Measurements from ENCODE around the gene SLC35F3. TPM values are rescaled to one million over a fixed set of nuclear protein-coding genes. Genes with fewer than 3 reads are reported as not detected.

SLC35F3 gene
- total RNA-seq, 2 donors from 2014 or later: 14.4 to 14.8 TPM

GRCh38 chr1:233972563-233972950 lies 68.1 kb downstream of the SLC35F3 start:
- DNase-seq: no peak
- Histone ChIP-seq H3K4me1 (ENCODE audit: control insufficient read depth, insufficient read depth, low read length) (no peaks in the 10 kb centered on the region), H3K27ac (ENCODE audit: low read depth, low read length) (peak overlapping the region; percentile 36), H3K9ac (ENCODE audit: extremely low read depth, low read length, poor library complexity, severe bottlenecking) (no peak overlapping the region), H3K36me3 (ENCODE audit: control insufficient read depth, insufficient read depth, low read length) (no peaks in the 10 kb centered on the region), H3K9me3 (ENCODE audit: control insufficient read depth, low read length) (no peaks in the 10 kb centered on the region), H3K27me3 (ENCODE audit: control insufficient read depth, insufficient read depth, low read length, poor library complexity, severe bottlenecking) (no peaks in the 10 kb centered on the region), H3K4me3 (ENCODE audit: low read length) (no peak overlapping the region)
- H3K4me3 Mint-ChIP-seq: no peak overlapping the region
- H3K27me3 Mint-ChIP-seq (ENCODE audit: insufficient read depth): no peaks in the 10 kb centered on the region
- 77 to 100% methylated on average over 1 to 4 of the region's 4 CpGs for WGBS, 2 experiments (ENCODE audit: insufficient coverage in 1 of 2, insufficient read length in 1 of 2)
- peaks cover 3% of the 10 kb centered on the region for H3K36me3 Mint-ChIP-seq (ENCODE audit: low read depth)
- TF ChIP-seq CTCF (conservative IDR thresholded peaks at IDR 0.05): no peak
- H3K4me1 Mint-ChIP-seq: peaks cover 8% of the 10 kb centered on the region
- H3K9me3 Mint-ChIP-seq: no peaks in the 10 kb centered on the region
- no peak overlapping the region for H3K27ac Mint-ChIP-seq

GRCh38 chr1:233972951-233973635 lies 68.6 kb downstream of the SLC35F3 start:
- H3K4me1 Mint-ChIP-seq: peaks cover 8% of the 10 kb centered on the region
- H3K27ac Mint-ChIP-seq: no peak overlapping the region
- peak; percentile 52 for TF ChIP-seq CTCF (conservative IDR thresholded peaks at IDR 0.05)
- H3K36me3 Mint-ChIP-seq (ENCODE audit: low read depth): peaks cover 3% of the 10 kb centered on the region
- Histone ChIP-seq H3K36me3 (ENCODE audit: control insufficient read depth, insufficient read depth, low read length) (no peaks in the 10 kb centered on the region), H3K4me3 (ENCODE audit: low read length) (no peak overlapping the region), H3K27me3 (ENCODE audit: control insufficient read depth, insufficient read depth, low read length, poor library complexity, severe bottlenecking) (no peaks in the 10 kb centered on the region), H3K27ac (ENCODE audit: low read depth, low read length) (peak overlapping the region; percentile 32), H3K4me1 (ENCODE audit: control insufficient read depth, insufficient read depth, low read length) (no peaks in the 10 kb centered on the region), H3K9me3 (ENCODE audit: control insufficient read depth, low read length) (no peaks in the 10 kb centered on the region), H3K9ac (ENCODE audit: extremely low read depth, low read length, poor library complexity, severe bottlenecking) (no peak overlapping the region)
- no peaks in the 10 kb centered on the region for H3K9me3 Mint-ChIP-seq
- H3K4me3 Mint-ChIP-seq: no peak overlapping the region
- H3K27me3 Mint-ChIP-seq (ENCODE audit: insufficient read depth): no peaks in the 10 kb centered on the region
- no peak for DNase-seq
- 94% methylated on average over 6 to 7 of the region's 7 CpGs for WGBS, 2 experiments (ENCODE audit: insufficient coverage in 1 of 2, insufficient read length in 1 of 2)

GRCh38 chr1:233975486-233975885 lies 71.0 kb downstream of the SLC35F3 start:
- Histone ChIP-seq H3K4me3 (ENCODE audit: low read length) (no peak overlapping the region), H3K27me3 (ENCODE audit: control insufficient read depth, insufficient read depth, low read length, poor library complexity, severe bottlenecking) (no peaks in the 10 kb centered on the region), H3K36me3 (ENCODE audit: control insufficient read depth, insufficient read depth, low read length) (no peaks in the 10 kb centered on the region), H3K27ac (ENCODE audit: low read depth, low read length) (no peak overlapping the region), H3K9ac (ENCODE audit: extremely low read depth, low read length, poor library complexity, severe bottlenecking) (no peak overlapping the region), H3K4me1 (ENCODE audit: control insufficient read depth, insufficient read depth, low read length) (no peaks in the 10 kb centered on the region), H3K9me3 (ENCODE audit: control insufficient read depth, low read length) (no peaks in the 10 kb centered on the region)
- Mint-ChIP-seq H3K27me3 (ENCODE audit: insufficient read depth) (no peaks in the 10 kb centered on the region), H3K36me3 (ENCODE audit: low read depth) (peaks cover 3% of the 10 kb centered on the region), H3K4me1 (no peaks in the 10 kb centered on the region), H3K27ac (no peak overlapping the region), H3K9me3 (no peaks in the 10 kb centered on the region), H3K4me3 (no peak overlapping the region)
- WGBS, 2 experiments (ENCODE audit: insufficient coverage in 1 of 2, insufficient read length in 1 of 2): 93 to 95% methylated on average over 11 of the region's 11 CpGs
- no peak for TF ChIP-seq CTCF (conservative IDR thresholded peaks at IDR 0.05)
- DNase-seq: no peak
